HEK293T (cell line): ENCODE data around the gene VAV2.

Experiments
- BHLHE40 ChIP-seq: fragments of 450-650 bp; IDR thresholded peaks from 2 replicates; pipeline ENCODE4 v1.6.1; 2016; ENCODE audit warnings: mild to moderate bottlenecking, moderate library complexity, borderline replicate concordance
- CTBP1 ChIP-seq: fragments of 450-650 bp; IDR thresholded peaks from 2 replicates; pipeline ENCODE4 v1.6.1; 2016; ENCODE audit warnings: borderline replicate concordance
- ELF4 ChIP-seq: fragments of 450-650 bp; IDR thresholded peaks from 2 replicates; pipeline ENCODE4 v1.6.1; 2017; ENCODE audit warnings: antibody characterized with exemption
- FOXA1 ChIP-seq: fragments of 450-650 bp; IDR thresholded peaks from 2 replicates; pipeline ENCODE4 v1.6.1; 2016; ENCODE audit warnings: mild to moderate bottlenecking
- FOXK2 ChIP-seq: fragments of 450-650 bp; IDR thresholded peaks from 2 replicates; pipeline ENCODE4 v1.6.1; 2016; ENCODE audit warnings: mild to moderate bottlenecking
- FOXM1 ChIP-seq: fragments of 450-650 bp; IDR thresholded peaks from 2 replicates; pipeline ENCODE4 v1.6.1; 2017; ENCODE audit warnings: mild to moderate bottlenecking, borderline replicate concordance
- HDGF ChIP-seq: fragments of 450-650 bp; IDR thresholded peaks from 2 replicates; pipeline ENCODE4 v1.6.1; 2017; ENCODE audit warnings: antibody characterized with exemption, borderline replicate concordance
- L3MBTL2 ChIP-seq: fragments of 450-650 bp; conservative IDR thresholded peaks from 2 replicates; pipeline ENCODE4 v1.6.1; 2016; ENCODE audit warnings: mild to moderate bottlenecking
- LEF1 ChIP-seq: fragments of 450-650 bp; IDR thresholded peaks from 2 replicates; pipeline ENCODE4 v1.6.1; 2017; ENCODE audit warnings: mild to moderate bottlenecking, borderline replicate concordance
- NFRKB ChIP-seq: fragments of 450-650 bp; IDR thresholded peaks from 2 replicates; pipeline ENCODE4 v1.6.1; 2016; ENCODE audit warnings: mild to moderate bottlenecking, moderate library complexity
- PKNOX1 ChIP-seq: fragments of 450-650 bp; IDR thresholded peaks from 2 replicates; pipeline ENCODE4 v1.6.1; 2016
- SP1 ChIP-seq: fragments of 450-650 bp; IDR thresholded peaks from 2 replicates; pipeline ENCODE4 v1.6.1; 2017
- TARDBP ChIP-seq: fragments of 450-650 bp; IDR thresholded peaks from 2 replicates; pipeline ENCODE4 v1.6.1; 2016
- ZNF384 ChIP-seq: fragments of 450-650 bp; IDR thresholded peaks from 2 replicates; pipeline ENCODE4 v1.6.1; 2016

- no peak for TF ChIP-seq ELF4
- TF ChIP-seq FOXA1, result no peak
- no peak for TF ChIP-seq LEF1
- no peak for TF ChIP-seq BHLHE40
- no peak for TF ChIP-seq NFRKB
- TF ChIP-seq PKNOX1, result no peak
- TF ChIP-seq CTBP1, result no peak
- TF ChIP-seq TARDBP, result no peak
- no peak for TF ChIP-seq L3MBTL2
- no peak for TF ChIP-seq HDGF
- TF ChIP-seq FOXM1, result no peak
- TF ChIP-seq FOXK2, result no peak
- TF ChIP-seq ZNF384, result no peak
- no peak for TF ChIP-seq SP1
These were observed 253.4 kb downstream of the VAV2 start for GRCh38 chr9:133738640-133739225.
